ENCODE data around the gene WWC2.

WWC2 gene

DNA sequence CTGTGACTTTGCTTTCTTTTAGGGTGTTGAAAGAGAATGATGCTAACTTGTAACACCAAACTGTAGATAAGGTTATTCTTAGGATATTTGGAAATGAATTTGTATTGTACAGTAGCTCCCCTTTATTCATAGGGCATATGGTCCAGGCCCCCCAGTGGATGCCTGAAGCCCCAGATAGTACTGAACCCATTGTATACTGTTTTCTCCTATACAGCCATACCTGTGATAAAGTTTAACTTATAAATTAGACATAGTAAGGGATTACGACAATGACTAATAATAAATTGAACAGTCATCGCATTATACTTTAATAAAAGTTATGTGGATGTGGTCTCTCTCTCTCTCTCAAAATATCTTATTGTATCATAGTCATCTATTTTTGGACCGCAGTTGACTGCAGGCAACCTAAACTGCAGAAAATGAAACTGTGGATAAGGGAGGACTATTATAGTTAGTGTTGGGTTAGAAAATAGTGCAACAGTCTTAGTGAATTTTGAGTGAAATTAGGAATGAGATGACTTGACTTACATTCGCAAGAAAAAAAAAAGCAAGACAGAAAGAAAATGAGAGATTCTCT is 115.9 kb downstream of the WWC2 start:
- Histone ChIP-seq H3K36me3 (ENCODE audit: insufficient read depth, low read depth, low read length) (peaks cover 28% of the 10 kb centered on the region), H3K4me3 (ENCODE audit: low read length) (no peak overlapping the region), H3K27ac (ENCODE audit: low read length) (no peak overlapping the region), H3K4me1 (ENCODE audit: insufficient read depth, low read length) (peaks cover 8% of the 10 kb centered on the region; the same call in 1 of the 2 replicates), H3K9me3 (ENCODE audit: insufficient read depth, low read depth, low read length) (no peaks in the 10 kb centered on the region), H3K27me3 (ENCODE audit: insufficient read depth, low read length) (no peaks in the 10 kb centered on the region), H3K9ac (ENCODE audit: low read depth, low read length) (no peak overlapping the region)

DNA sequence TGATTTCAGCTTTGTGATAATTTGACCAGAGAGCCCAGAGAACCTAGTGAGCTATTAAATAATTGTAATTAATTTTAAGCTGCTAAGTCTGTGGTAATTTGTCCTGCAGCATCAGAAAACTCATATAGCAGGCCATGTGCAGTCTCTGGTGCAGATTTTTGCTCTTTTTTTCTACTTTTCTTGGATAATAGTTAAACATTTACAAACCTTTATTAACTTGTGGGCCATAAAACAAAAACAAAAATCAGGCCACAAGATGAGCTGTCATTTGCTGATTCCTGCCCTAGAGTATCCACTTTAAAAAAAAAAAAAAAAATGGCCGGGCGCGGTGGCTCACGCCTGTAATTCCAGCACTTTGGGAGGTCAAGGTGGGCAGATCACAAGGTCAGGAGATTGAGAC is 121.2 kb downstream of the WWC2 start:
- no peak overlapping the region for H3K4me3 ChIP-seq (ENCODE audit: low read length)
- H3K27me3 ChIP-seq (ENCODE audit: insufficient read depth, low read length), result no peaks in the 10 kb centered on the region
- peaks cover 4% of the 10 kb centered on the region; the same call in 1 of the 2 replicates for H3K4me1 ChIP-seq (ENCODE audit: insufficient read depth, low read length)
- peaks cover 15% of the 10 kb centered on the region for H3K36me3 ChIP-seq (ENCODE audit: insufficient read depth, low read depth, low read length)
- H3K9ac ChIP-seq (ENCODE audit: low read depth, low read length), result no peak overlapping the region
- no peaks in the 10 kb centered on the region for H3K9me3 ChIP-seq (ENCODE audit: insufficient read depth, low read depth, low read length)
- H3K27ac ChIP-seq (ENCODE audit: low read length), result no peak overlapping the region

DNA sequence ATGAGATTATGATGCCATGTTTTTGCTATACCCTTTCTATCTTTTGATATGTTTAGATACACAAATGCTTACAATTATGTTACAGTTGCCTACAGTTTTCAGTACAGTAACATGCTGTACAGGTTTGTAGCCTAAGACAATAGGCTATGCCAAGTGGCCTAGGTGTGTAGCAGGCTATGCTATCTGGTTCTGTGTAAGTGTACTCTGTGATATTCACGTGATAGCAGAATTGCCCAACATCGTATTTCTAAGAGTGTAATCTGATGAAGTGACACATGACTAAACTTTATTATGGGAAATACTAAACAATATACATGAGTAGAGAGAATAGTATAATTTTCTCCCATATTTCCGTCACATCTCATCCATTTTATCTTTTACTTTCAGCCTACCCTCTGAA is 124.0 kb downstream of the WWC2 start:
- Histone ChIP-seq H3K9ac (ENCODE audit: low read depth, low read length) (no peak overlapping the region), H3K27me3 (ENCODE audit: insufficient read depth, low read length) (no peaks in the 10 kb centered on the region), H3K4me3 (ENCODE audit: low read length) (no peak overlapping the region), H3K9me3 (ENCODE audit: insufficient read depth, low read depth, low read length) (no peaks in the 10 kb centered on the region), H3K36me3 (ENCODE audit: insufficient read depth, low read depth, low read length) (peaks cover 20% of the 10 kb centered on the region), H3K4me1 (ENCODE audit: insufficient read depth, low read length) (peaks cover 7% of the 10 kb centered on the region; the same call in 1 of the 2 replicates), H3K27ac (ENCODE audit: low read length) (no peak overlapping the region)

DNA sequence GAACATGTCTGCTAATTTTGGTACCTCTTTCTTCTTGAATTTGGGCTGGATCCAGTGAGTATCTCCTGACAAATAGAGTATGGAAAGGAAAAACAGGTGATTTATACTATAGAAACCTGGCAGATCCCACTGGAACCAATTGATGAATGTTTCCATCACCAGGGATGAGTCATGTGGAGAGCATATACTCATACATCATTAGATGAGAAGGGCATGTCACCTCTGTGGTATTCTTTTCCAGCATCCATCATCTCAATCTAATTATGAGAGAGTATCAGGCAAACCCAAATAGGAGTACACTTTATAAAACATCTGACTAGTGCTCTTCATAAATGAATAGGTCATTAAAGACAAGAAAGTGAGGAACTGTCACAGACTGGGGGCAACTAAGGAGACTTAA is 130.3 kb downstream of the WWC2 start:
- Histone ChIP-seq H3K36me3 (ENCODE audit: insufficient read depth, low read depth, low read length) (peaks cover 9% of the 10 kb centered on the region; the same call in 1 of the 2 replicates), H3K27ac (ENCODE audit: low read length) (no peak overlapping the region), H3K27me3 (ENCODE audit: insufficient read depth, low read length) (no peaks in the 10 kb centered on the region), H3K9me3 (ENCODE audit: insufficient read depth, low read depth, low read length) (no peaks in the 10 kb centered on the region), H3K4me3 (ENCODE audit: low read length) (no peak overlapping the region), H3K9ac (ENCODE audit: low read depth, low read length) (no peak overlapping the region), H3K4me1 (ENCODE audit: insufficient read depth, low read length) (peaks cover 7% of the 10 kb centered on the region; the same call in 1 of the 2 replicates)

DNA sequence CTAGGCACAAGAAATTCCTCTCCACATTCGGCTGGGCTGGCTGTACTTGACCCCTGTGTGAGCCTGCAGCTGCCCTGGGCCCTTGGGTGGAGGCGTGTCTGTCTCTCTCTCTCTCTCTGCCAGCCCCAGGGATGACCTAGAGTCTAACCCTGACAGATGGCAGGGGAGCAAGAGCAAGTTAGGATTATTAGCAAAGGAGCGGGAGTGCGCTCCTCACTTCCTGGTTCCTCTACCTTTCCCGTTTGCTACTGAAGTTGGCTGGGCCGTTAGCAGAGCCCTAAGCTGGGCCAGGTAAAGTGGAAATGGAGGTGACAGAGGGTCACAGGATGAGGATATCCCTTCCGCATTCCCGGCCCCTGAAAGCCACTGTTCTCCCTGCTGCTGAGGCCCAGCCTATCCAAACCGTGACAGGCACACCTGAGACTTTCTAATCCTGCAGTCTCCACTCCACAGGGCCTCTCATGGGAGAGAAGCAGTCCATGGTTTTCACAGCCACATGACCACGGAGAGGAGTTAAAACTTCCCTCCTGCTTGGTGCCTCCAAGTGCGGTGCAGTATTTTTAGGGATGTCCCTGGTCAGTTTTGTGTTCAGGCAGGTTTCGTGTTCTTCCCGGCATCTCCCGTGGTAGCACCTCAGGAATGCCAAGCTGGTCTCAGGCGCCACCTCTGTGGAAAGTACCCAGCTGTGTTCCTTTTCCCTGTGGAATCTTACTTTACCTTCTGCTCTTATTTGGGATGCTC is 141.7 kb downstream of the WWC2 start:
- H3K27me3 ChIP-seq (ENCODE audit: insufficient read depth, low read length), result no peaks in the 10 kb centered on the region
- H3K9me3 ChIP-seq (ENCODE audit: insufficient read depth, low read depth, low read length), result no peaks in the 10 kb centered on the region; the same call in 1 of the 2 replicates
- peak overlapping the region; percentile 18 for H3K27ac ChIP-seq (ENCODE audit: low read length)
- peaks cover 58% of the 10 kb centered on the region for H3K36me3 ChIP-seq (ENCODE audit: insufficient read depth, low read depth, low read length)
- no peak overlapping the region for H3K9ac ChIP-seq (ENCODE audit: low read depth, low read length)
- H3K4me1 ChIP-seq (ENCODE audit: insufficient read depth, low read length), result peaks cover 43% of the 10 kb centered on the region
- H3K4me3 ChIP-seq (ENCODE audit: low read length), result no peak overlapping the region

DNA sequence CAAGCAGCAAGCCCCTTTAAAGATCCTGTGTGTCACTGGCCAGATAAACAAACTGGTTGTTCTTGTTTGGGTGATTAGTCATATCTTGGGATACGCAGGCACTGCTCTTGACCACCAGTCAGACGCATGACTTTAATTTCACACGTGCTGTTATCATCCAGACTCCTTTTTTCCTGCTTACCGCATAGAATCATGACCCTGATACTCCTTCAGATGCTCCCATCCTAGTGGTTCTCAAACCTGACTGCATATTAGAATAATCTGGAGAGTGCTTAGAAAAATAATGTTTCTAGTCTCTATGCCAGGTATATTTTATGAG is 142.2 kb downstream of the WWC2 start:
- Histone ChIP-seq H3K9me3 (ENCODE audit: insufficient read depth, low read depth, low read length) (no peaks in the 10 kb centered on the region; the same call in 1 of the 2 replicates), H3K9ac (ENCODE audit: low read depth, low read length) (no peak overlapping the region), H3K27ac (ENCODE audit: low read length) (no peak overlapping the region), H3K36me3 (ENCODE audit: insufficient read depth, low read depth, low read length) (peaks cover 63% of the 10 kb centered on the region), H3K4me3 (ENCODE audit: low read length) (no peak overlapping the region), H3K27me3 (ENCODE audit: insufficient read depth, low read length) (no peaks in the 10 kb centered on the region), H3K4me1 (ENCODE audit: insufficient read depth, low read length) (peaks cover 43% of the 10 kb centered on the region)

DNA sequence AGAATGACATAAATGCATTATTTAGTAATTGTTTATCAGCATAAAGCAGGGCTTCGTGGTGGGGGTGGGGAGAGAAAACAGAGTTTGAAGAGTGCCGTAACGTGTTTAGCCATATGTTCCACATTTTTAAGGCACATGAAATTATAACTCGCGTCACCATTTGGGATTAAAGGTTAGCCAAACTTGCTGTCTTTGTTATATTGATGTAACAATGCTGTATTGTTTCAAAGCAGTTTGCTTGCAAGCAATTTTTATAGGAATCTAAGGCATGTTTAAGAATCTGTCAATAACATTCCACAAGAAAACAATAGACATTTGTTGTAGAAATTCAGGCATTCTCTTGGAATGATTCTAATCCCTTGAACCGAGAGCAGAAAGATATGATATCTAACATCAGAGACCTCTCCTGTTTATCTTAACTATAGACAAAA is 142.7 kb downstream of the WWC2 start:
- Histone ChIP-seq H3K4me3 (ENCODE audit: low read length) (no peak overlapping the region), H3K27ac (ENCODE audit: low read length) (no peak overlapping the region), H3K4me1 (ENCODE audit: insufficient read depth, low read length) (peaks cover 43% of the 10 kb centered on the region), H3K27me3 (ENCODE audit: insufficient read depth, low read length) (no peaks in the 10 kb centered on the region), H3K9me3 (ENCODE audit: insufficient read depth, low read depth, low read length) (no peaks in the 10 kb centered on the region), H3K9ac (ENCODE audit: low read depth, low read length) (no peak overlapping the region), H3K36me3 (ENCODE audit: insufficient read depth, low read depth, low read length) (peaks cover 67% of the 10 kb centered on the region)

DNA sequence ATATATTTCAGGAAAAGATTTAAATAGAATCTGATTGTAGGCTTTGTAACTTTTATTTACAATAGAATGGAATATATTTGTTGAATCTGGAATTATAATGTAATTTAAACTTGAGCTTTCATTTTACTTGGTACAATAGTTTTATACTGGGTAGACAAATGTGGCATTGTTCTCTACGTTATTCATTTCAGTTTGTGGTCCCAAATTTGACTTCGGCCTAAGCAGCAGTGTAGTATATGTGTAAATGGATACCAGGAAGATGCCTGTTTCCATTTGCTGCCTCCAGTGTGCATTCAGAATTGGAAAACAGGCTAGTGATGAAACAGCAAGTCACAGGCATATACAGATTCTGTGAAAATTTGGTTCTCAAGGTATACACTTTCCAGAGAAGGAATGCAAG is 143.2 kb downstream of the WWC2 start:
- Histone ChIP-seq H3K36me3 (ENCODE audit: insufficient read depth, low read depth, low read length) (peaks cover 72% of the 10 kb centered on the region), H3K4me1 (ENCODE audit: insufficient read depth, low read length) (peaks cover 42% of the 10 kb centered on the region), H3K27ac (ENCODE audit: low read length) (no peak overlapping the region), H3K9me3 (ENCODE audit: insufficient read depth, low read depth, low read length) (no peaks in the 10 kb centered on the region), H3K9ac (ENCODE audit: low read depth, low read length) (no peak overlapping the region), H3K27me3 (ENCODE audit: insufficient read depth, low read length) (no peaks in the 10 kb centered on the region), H3K4me3 (ENCODE audit: low read length) (no peak overlapping the region)

DNA sequence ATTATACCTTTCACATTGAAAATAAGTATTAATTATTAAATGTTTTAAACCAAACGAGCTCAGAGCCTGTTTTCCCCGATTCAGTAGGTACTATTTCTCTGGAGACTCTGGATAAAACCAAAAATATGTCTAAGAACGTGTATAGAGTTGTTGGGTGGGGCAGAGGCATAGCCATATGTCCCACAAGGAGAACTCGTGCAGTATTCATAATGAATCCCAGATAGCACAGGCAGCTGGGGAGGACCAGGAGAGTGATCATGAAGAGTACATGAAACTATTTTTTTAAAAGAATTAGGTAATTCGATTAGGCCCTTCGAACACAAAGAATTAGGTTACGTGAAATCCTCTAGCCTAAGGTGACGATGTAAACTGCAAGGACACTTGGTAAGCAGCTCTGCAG is 145.0 kb downstream of the WWC2 start:
- no peak overlapping the region for H3K4me3 ChIP-seq (ENCODE audit: low read length)
- H3K9me3 ChIP-seq (ENCODE audit: insufficient read depth, low read depth, low read length), result no peaks in the 10 kb centered on the region
- peaks cover 28% of the 10 kb centered on the region for H3K4me1 ChIP-seq (ENCODE audit: insufficient read depth, low read length)
- peaks cover 72% of the 10 kb centered on the region for H3K36me3 ChIP-seq (ENCODE audit: insufficient read depth, low read depth, low read length)
- no peaks in the 10 kb centered on the region for H3K27me3 ChIP-seq (ENCODE audit: insufficient read depth, low read length)
- H3K9ac ChIP-seq (ENCODE audit: low read depth, low read length), result no peak overlapping the region
- H3K27ac ChIP-seq (ENCODE audit: low read length), result no peak overlapping the region

DNA sequence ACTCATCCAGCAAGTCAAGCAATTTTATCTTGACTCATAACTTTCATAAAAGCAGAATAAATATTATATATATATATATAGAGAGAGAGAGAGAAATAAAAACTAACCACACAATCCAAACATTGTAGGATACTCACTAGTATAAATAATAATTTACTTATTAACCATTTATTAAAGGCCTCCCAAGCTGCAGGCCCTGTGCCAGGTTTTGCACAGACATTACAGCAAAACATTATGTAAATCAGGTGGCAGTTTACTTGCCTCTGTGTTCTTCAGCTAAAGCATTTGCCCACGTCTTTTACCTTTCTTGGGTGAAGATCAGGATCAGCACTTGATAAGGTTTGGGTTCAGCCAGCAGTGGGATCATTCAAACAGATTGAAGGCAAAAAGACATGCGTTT is 145.4 kb downstream of the WWC2 start:
- H3K9ac ChIP-seq (ENCODE audit: low read depth, low read length), result no peak overlapping the region
- H3K9me3 ChIP-seq (ENCODE audit: insufficient read depth, low read depth, low read length), result no peaks in the 10 kb centered on the region
- no peaks in the 10 kb centered on the region for H3K27me3 ChIP-seq (ENCODE audit: insufficient read depth, low read length)
- no peak overlapping the region for H3K27ac ChIP-seq (ENCODE audit: low read length)
- peaks cover 25% of the 10 kb centered on the region for H3K4me1 ChIP-seq (ENCODE audit: insufficient read depth, low read length)
- no peak overlapping the region for H3K4me3 ChIP-seq (ENCODE audit: low read length)
- H3K36me3 ChIP-seq (ENCODE audit: insufficient read depth, low read depth, low read length), result peaks cover 76% of the 10 kb centered on the region

DNA sequence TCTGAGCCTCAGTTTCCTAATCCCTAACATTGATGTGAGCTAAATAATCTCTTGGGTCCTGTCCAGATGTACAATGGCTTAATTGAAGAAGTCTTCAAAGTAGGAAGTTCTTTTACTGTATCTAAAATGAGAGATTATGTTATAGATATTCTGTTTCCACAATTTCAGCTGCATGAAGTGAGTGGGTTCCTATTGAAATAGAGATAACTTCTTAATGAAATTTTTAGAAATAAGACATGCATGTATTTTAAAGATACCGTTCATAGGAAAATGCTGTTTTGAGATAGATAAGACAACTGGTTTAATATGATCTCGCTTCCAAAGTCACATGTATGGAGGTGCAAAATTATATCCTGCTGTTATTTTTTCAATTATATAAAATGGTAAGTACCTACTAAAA is 149.1 kb downstream of the WWC2 start:
- Histone ChIP-seq H3K27ac (ENCODE audit: low read length) (no peak overlapping the region), H3K9me3 (ENCODE audit: insufficient read depth, low read depth, low read length) (no peaks in the 10 kb centered on the region), H3K9ac (ENCODE audit: low read depth, low read length) (no peak overlapping the region), H3K27me3 (ENCODE audit: insufficient read depth, low read length) (no peaks in the 10 kb centered on the region), H3K36me3 (ENCODE audit: insufficient read depth, low read depth, low read length) (peaks cover 80% of the 10 kb centered on the region), H3K4me1 (ENCODE audit: insufficient read depth, low read length) (no peaks in the 10 kb centered on the region), H3K4me3 (ENCODE audit: low read length) (no peak overlapping the region)

DNA sequence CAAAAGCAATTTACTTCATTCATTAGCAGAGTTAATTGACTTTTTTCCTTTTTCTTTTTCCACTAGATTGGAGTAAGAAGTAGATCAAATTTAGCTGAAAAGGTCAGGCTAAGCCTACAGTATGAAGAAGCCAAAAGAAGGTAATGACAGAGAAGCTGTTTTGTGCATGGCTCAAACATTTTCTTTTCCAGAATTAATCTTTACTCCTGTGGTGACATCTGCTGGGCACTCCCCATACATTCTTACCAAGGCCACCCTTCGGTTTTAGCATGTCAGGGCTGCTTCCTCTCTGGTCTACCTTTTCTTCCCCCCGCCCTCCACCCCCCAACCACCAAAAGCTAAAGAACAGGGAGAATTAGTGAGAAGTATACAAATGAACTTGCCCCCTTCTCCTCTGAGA is 150.8 kb downstream of the WWC2 start:
- Histone ChIP-seq H3K9ac (ENCODE audit: low read depth, low read length) (no peak overlapping the region), H3K36me3 (ENCODE audit: insufficient read depth, low read depth, low read length) (peaks cover 88% of the 10 kb centered on the region), H3K27ac (ENCODE audit: low read length) (no peak overlapping the region), H3K4me3 (ENCODE audit: low read length) (no peak overlapping the region), H3K4me1 (ENCODE audit: insufficient read depth, low read length) (no peaks in the 10 kb centered on the region), H3K27me3 (ENCODE audit: insufficient read depth, low read length) (no peaks in the 10 kb centered on the region), H3K9me3 (ENCODE audit: insufficient read depth, low read depth, low read length) (no peaks in the 10 kb centered on the region)
